Measurements from ENCODE around the gene FGD6.
"Not testable (repeated sequence)": the region's sequence is repeated elsewhere in the genome, so short reads cannot be mapped to it uniquely, and the experiment has no call there.

FGD6 gene

DNA sequence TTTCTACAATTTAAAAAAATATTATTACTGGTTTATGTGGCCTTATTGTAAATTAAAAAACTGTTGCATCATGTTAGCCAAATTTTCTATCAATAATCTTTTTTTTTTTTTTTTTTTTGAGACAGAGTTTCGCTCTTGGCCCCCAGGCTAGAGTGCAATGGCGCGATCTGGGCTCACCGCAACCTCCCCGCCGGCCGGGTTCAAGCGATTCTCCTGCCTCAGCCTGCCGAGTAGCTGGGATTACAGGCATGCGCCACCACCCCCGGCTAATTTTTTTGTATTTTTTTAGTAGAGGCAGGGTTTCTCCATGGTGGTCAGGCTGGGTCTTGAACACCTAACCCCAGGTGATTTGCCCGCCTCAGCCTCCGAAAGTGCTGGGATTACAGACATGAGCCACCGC, 16.9 kb upstream of the FGD6 start:
- H3K27ac ChIP-seq (ENCODE audit: low read length); H3K36me3 ChIP-seq (ENCODE audit: control insufficient read depth in 2 of 2, insufficient read depth in 2 of 2, low read length in 2 of 2); H3K4me1 ChIP-seq (ENCODE audit: control insufficient read depth, insufficient read depth, low read length); H3K9me3 ChIP-seq (ENCODE audit: control insufficient read depth in 2 of 2, low read length in 2 of 2); H3K9ac ChIP-seq (ENCODE audit: low read length in 2 of 2); H3K4me3 ChIP-seq (ENCODE audit: low read length in 2 of 2); H3K27me3 ChIP-seq (ENCODE audit: control insufficient read depth in 1 of 2, insufficient read depth in 2 of 2, low read length in 2 of 2): not testable (repeated sequence)

- H3K4me1 ChIP-seq (ENCODE audit: control insufficient read depth, insufficient read depth, low read length), result peaks cover 5% of the 10 kb centered on the region
- no peaks in the 10 kb centered on the region for H3K9me3 ChIP-seq (ENCODE audit: control insufficient read depth in 2 of 2, low read length in 2 of 2)
- H3K4me3 ChIP-seq (ENCODE audit: low read length in 2 of 2), result no peak overlapping the region
- H3K27me3 ChIP-seq (ENCODE audit: control insufficient read depth in 1 of 2, insufficient read depth in 2 of 2, low read length in 2 of 2), result no peaks in the 10 kb centered on the region
- no peaks in the 10 kb centered on the region for H3K36me3 ChIP-seq (ENCODE audit: control insufficient read depth in 2 of 2, insufficient read depth in 2 of 2, low read length in 2 of 2)
- H3K9ac ChIP-seq (ENCODE audit: low read length in 2 of 2), result no peak overlapping the region
- no peak overlapping the region for H3K27ac ChIP-seq (ENCODE audit: low read length)
Observed at GRCh38 chr12:95231190-95231589, 13.9 kb upstream of the FGD6 start.

GRCh38 chr12:95230313-95230712, 13.0 kb upstream of the FGD6 start:
- Histone ChIP-seq H3K9me3 (ENCODE audit: control insufficient read depth in 2 of 2, low read length in 2 of 2) (no peaks in the 10 kb centered on the region), H3K27ac (ENCODE audit: low read length) (no peak overlapping the region), H3K4me1 (ENCODE audit: control insufficient read depth, insufficient read depth, low read length) (peaks cover 5% of the 10 kb centered on the region), H3K4me3 (ENCODE audit: low read length in 2 of 2) (no peak overlapping the region), H3K27me3 (ENCODE audit: control insufficient read depth in 1 of 2, insufficient read depth in 2 of 2, low read length in 2 of 2) (no peaks in the 10 kb centered on the region), H3K36me3 (ENCODE audit: control insufficient read depth in 2 of 2, insufficient read depth in 2 of 2, low read length in 2 of 2) (no peaks in the 10 kb centered on the region), H3K9ac (ENCODE audit: low read length in 2 of 2) (no peak overlapping the region)

- no peak overlapping the region for H3K4me3 ChIP-seq (ENCODE audit: low read length in 2 of 2)
- peaks cover 5% of the 10 kb centered on the region for H3K4me1 ChIP-seq (ENCODE audit: control insufficient read depth, insufficient read depth, low read length)
- H3K27ac ChIP-seq (ENCODE audit: low read length), result no peak overlapping the region
- H3K9ac ChIP-seq (ENCODE audit: low read length in 2 of 2), result no peak overlapping the region
- no peaks in the 10 kb centered on the region for H3K27me3 ChIP-seq (ENCODE audit: control insufficient read depth in 1 of 2, insufficient read depth in 2 of 2, low read length in 2 of 2)
- no peaks in the 10 kb centered on the region for H3K36me3 ChIP-seq (ENCODE audit: control insufficient read depth in 2 of 2, insufficient read depth in 2 of 2, low read length in 2 of 2)
- no peaks in the 10 kb centered on the region for H3K9me3 ChIP-seq (ENCODE audit: control insufficient read depth in 2 of 2, low read length in 2 of 2)
Observed at GRCh38 chr12:95229636-95230035, 12.4 kb upstream of the FGD6 start.

GRCh38 chr12:95228617-95229016, 11.3 kb upstream of the FGD6 start:
- Histone ChIP-seq H3K27me3 (ENCODE audit: control insufficient read depth in 1 of 2, insufficient read depth in 2 of 2, low read length in 2 of 2) (no peaks in the 10 kb centered on the region), H3K9ac (ENCODE audit: low read length in 2 of 2) (no peak overlapping the region), H3K4me3 (ENCODE audit: low read length in 2 of 2) (no peak overlapping the region), H3K9me3 (ENCODE audit: control insufficient read depth in 2 of 2, low read length in 2 of 2) (no peaks in the 10 kb centered on the region), H3K36me3 (ENCODE audit: control insufficient read depth in 2 of 2, insufficient read depth in 2 of 2, low read length in 2 of 2) (peaks cover 0 to 2% of the 10 kb centered on the region in 2 donors), H3K4me1 (ENCODE audit: control insufficient read depth, insufficient read depth, low read length) (peaks cover 5% of the 10 kb centered on the region), H3K27ac (ENCODE audit: low read length) (no peak overlapping the region)

DNA sequence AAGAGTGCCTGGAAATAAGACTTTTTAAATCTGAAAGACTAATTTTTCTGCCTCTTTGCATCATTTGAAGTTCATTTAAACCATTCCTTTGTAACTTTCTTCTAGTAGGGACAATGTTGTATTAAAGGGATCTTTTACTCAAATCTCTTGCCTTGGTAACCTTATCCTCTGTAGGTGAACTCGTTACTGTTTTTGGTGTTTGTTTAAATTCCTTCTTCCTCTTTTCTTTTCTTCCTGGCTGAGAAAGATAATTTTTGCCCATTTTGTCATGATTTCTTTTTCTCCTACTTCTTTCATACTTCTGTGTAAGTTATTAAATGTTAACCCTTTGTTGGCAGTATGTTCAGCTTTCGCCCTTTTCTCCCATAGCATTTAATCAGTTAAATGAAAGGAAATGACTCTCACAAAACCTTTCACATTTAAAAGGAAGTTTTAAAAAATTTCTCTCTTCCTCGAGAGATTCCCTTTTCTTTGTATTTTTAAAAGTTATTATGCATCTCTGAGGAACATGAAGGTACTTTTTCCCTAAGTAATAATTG, 10.6 kb upstream of the FGD6 start:
- H3K27ac ChIP-seq (ENCODE audit: low read length), result no peak overlapping the region

GRCh38 chr12:95225645-95226212, 8.5 kb upstream of the FGD6 start:
- H3K9ac ChIP-seq (ENCODE audit: low read length in 2 of 2), result no peak overlapping the region
- H3K4me1 ChIP-seq (ENCODE audit: control insufficient read depth, insufficient read depth, low read length), result peaks cover 5% of the 10 kb centered on the region
- peaks cover 0 to 2% of the 10 kb centered on the region in 2 donors for H3K36me3 ChIP-seq (ENCODE audit: control insufficient read depth in 2 of 2, insufficient read depth in 2 of 2, low read length in 2 of 2)
- no peak overlapping the region for H3K4me3 ChIP-seq (ENCODE audit: low read length in 2 of 2)
- no peaks in the 10 kb centered on the region for H3K9me3 ChIP-seq (ENCODE audit: control insufficient read depth in 2 of 2, low read length in 2 of 2)
- H3K27me3 ChIP-seq (ENCODE audit: control insufficient read depth in 1 of 2, insufficient read depth in 2 of 2, low read length in 2 of 2), result no peaks in the 10 kb centered on the region
- no peak overlapping the region for H3K27ac ChIP-seq (ENCODE audit: low read length)

More for the DNA sequence above, 10.6 kb upstream of the FGD6 start:
- H3K27me3 ChIP-seq (ENCODE audit: control insufficient read depth in 1 of 2, insufficient read depth in 2 of 2, low read length in 2 of 2), result no peaks in the 10 kb centered on the region
- no peaks in the 10 kb centered on the region for H3K9me3 ChIP-seq (ENCODE audit: control insufficient read depth in 2 of 2, low read length in 2 of 2)
- H3K9ac ChIP-seq (ENCODE audit: low read length in 2 of 2), result no peak overlapping the region
- H3K4me1 ChIP-seq (ENCODE audit: control insufficient read depth, insufficient read depth, low read length), result peaks cover 5% of the 10 kb centered on the region
- no peak overlapping the region for H3K4me3 ChIP-seq (ENCODE audit: low read length in 2 of 2)
- peaks cover 0 to 2% of the 10 kb centered on the region in 2 donors for H3K36me3 ChIP-seq (ENCODE audit: control insufficient read depth in 2 of 2, insufficient read depth in 2 of 2, low read length in 2 of 2)

DNA sequence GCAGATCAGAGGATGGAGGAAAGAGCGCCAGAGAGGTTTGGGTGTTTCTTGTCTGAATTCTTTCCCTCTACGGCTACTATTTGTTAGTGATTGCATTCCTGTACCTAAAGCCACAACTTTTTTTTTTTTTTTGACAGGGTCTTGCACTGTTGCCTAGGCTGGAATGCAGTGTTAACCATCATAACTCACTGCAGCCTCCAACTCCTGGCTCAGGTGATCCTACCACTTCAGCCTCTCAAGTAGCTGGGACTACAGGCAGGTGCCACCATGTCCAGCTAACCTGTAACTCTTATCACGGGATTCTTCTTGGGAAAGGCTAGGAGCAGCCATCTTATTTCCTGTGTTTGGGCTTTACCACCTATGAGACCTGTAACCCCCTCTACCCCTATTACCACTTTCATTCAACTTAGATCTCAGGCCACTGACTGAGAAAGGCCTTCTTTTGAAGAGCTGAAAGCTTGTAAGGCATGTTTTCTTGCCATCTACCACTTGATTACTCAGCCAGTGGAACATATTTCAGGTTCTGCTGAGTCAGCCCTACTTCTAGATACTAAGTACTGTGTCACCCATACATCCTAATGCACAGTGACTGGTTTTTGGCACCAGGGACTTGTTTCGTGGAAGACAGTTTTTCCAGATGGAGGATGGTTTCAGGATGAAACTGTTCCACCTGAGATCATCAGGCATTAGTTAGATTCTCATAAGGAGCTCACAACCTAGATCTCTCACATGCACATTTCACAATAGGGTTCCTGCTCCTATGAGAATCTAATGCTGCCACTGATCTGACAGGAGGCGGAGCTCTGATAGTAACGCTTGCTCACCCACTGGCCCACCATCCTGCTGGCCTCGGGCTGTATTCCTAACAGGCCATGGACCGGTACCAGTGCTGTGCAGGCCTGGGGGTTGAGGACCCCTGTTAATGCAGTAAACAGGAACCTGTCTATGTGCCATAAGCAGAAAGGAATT, 7.2 kb upstream of the FGD6 start:
- H3K9me3 ChIP-seq (ENCODE audit: control insufficient read depth in 2 of 2, low read length in 2 of 2), result no peaks in the 10 kb centered on the region
- H3K4me3 ChIP-seq (ENCODE audit: low read length in 2 of 2), result no peak overlapping the region
- peaks cover 2% of the 10 kb centered on the region for H3K4me1 ChIP-seq (ENCODE audit: control insufficient read depth, insufficient read depth, low read length)
- no peak overlapping the region for H3K9ac ChIP-seq (ENCODE audit: low read length in 2 of 2)
- H3K27ac ChIP-seq (ENCODE audit: low read length), result no peak overlapping the region
- peaks cover 0 to 2% of the 10 kb centered on the region in 2 donors for H3K36me3 ChIP-seq (ENCODE audit: control insufficient read depth in 2 of 2, insufficient read depth in 2 of 2, low read length in 2 of 2)
- no peaks in the 10 kb centered on the region for H3K27me3 ChIP-seq (ENCODE audit: control insufficient read depth in 1 of 2, insufficient read depth in 2 of 2, low read length in 2 of 2)

GRCh38 chr12:95220726-95221125, 3.5 kb upstream of the FGD6 start:
- Histone ChIP-seq H3K27ac (ENCODE audit: low read length) (no peak overlapping the region), H3K36me3 (ENCODE audit: control insufficient read depth in 2 of 2, insufficient read depth in 2 of 2, low read length in 2 of 2) (peaks cover 0 to 2% of the 10 kb centered on the region in 2 donors), H3K4me1 (ENCODE audit: control insufficient read depth, insufficient read depth, low read length) (peaks cover 6% of the 10 kb centered on the region), H3K27me3 (ENCODE audit: control insufficient read depth in 1 of 2, insufficient read depth in 2 of 2, low read length in 2 of 2) (no peaks in the 10 kb centered on the region), H3K9me3 (ENCODE audit: control insufficient read depth in 2 of 2, low read length in 2 of 2) (no peaks in the 10 kb centered on the region), H3K9ac (ENCODE audit: low read length in 2 of 2) (no peak overlapping the region), H3K4me3 (ENCODE audit: low read length in 2 of 2) (no peak overlapping the region)

GRCh38 chr12:95220190-95220589, 2.9 kb upstream of the FGD6 start:
- H3K9me3 ChIP-seq (ENCODE audit: control insufficient read depth in 2 of 2, low read length in 2 of 2), result no peaks in the 10 kb centered on the region
- H3K4me1 ChIP-seq (ENCODE audit: control insufficient read depth, insufficient read depth, low read length), result peaks cover 6% of the 10 kb centered on the region
- no peaks in the 10 kb centered on the region for H3K27me3 ChIP-seq (ENCODE audit: control insufficient read depth in 1 of 2, insufficient read depth in 2 of 2, low read length in 2 of 2)
- H3K27ac ChIP-seq (ENCODE audit: low read length), result no peak overlapping the region
- H3K36me3 ChIP-seq (ENCODE audit: control insufficient read depth in 2 of 2, insufficient read depth in 2 of 2, low read length in 2 of 2), result peaks cover 0 to 2% of the 10 kb centered on the region in 2 donors
- H3K9ac ChIP-seq (ENCODE audit: low read length in 2 of 2), result no peak overlapping the region
- H3K4me3 ChIP-seq (ENCODE audit: low read length in 2 of 2), result no peak overlapping the region

Data from stomach smooth muscle (tissue), 2 donors.